NCI-H2196 (cell line): ENCODE results near the gene SERPINB13.

Experiments used
- DNase-seq: peaks from one replicate; lab custom pipeline; 2025; ENCODE audit not compliant: unreplicated experiment; lab: John Stamatoyannopoulos, UW

Gene SERPINB13

GRCh38 chr18:63586966-63587365 is at the start of gene SERPINB13:
TSS of gene SERPINB13 (plus strand) at chr18:63587343. CDS start at chr18:63588668, 1,325 bp downstream.
- no peak for DNase-seq

GRCh38 chr18:63539904-63540510 is 47.1 kb upstream of the SERPINB13 start:
- no peak for DNase-seq

GRCh38 chr18:63542069-63542468 is 45.1 kb upstream of the SERPINB13 start, which contains the start of gene SERPINB12:
TSS of gene SERPINB12 (plus strand) at chr18:63542369. CDS start at chr18:63556160, 13,791 bp downstream.
- DNase-seq = no peak

GRCh38 chr18:63544017-63544416 is 43.1 kb upstream of the SERPINB13 start:
- DNase-seq = no peak

GRCh38 chr18:63545000-63545399 is 42.1 kb upstream of the SERPINB13 start:
- DNase-seq = no peak

- DNase-seq = no peak
Measured at GRCh38 chr18:63550068-63550467, 37.1 kb upstream of the SERPINB13 start.

- DNase-seq = no peak
Measured at GRCh38 chr18:63551769-63552168, 35.4 kb upstream of the SERPINB13 start.

- no peak for DNase-seq
Measured at GRCh38 chr18:63552581-63552980, 34.6 kb upstream of the SERPINB13 start.

- no peak for DNase-seq
Measured at GRCh38 chr18:63553081-63553480, 34.1 kb upstream of the SERPINB13 start.

GRCh38 chr18:63559567-63560491 is 27.3 kb upstream of the SERPINB13 start:
- no peak for DNase-seq

- DNase-seq = no peak
Measured at GRCh38 chr18:63562284-63562683, 24.9 kb upstream of the SERPINB13 start.

- no peak for DNase-seq
Measured at GRCh38 chr18:63564021-63564420, 23.1 kb upstream of the SERPINB13 start.

GRCh38 chr18:63564561-63564960 is 22.6 kb upstream of the SERPINB13 start:
- DNase-seq = no peak

- no peak for DNase-seq
Measured at GRCh38 chr18:63567276-63567675, 19.9 kb upstream of the SERPINB13 start.

- DNase-seq = no peak
Measured at GRCh38 chr18:63567825-63568224, 19.3 kb upstream of the SERPINB13 start.

- DNase-seq = no peak
Measured at GRCh38 chr18:63570721-63571120, 16.4 kb upstream of the SERPINB13 start.

- no peak for DNase-seq
Measured at GRCh38 chr18:63575681-63576080, 11.5 kb upstream of the SERPINB13 start.

- DNase-seq = peak; percentile 17
Measured at GRCh38 chr18:63578357-63578958, 8.7 kb upstream of the SERPINB13 start.

- DNase-seq = no peak
Measured at GRCh38 chr18:63579616-63580015, 7.5 kb upstream of the SERPINB13 start.

GRCh38 chr18:63585988-63586387 is 1.2 kb upstream of the SERPINB13 start:
- no peak for DNase-seq

GRCh38 chr18:63586431-63586830 is 712 bp upstream of the SERPINB13 start:
- no peak for DNase-seq

GRCh38 chr18:63588909-63589308 is 1.8 kb downstream of the SERPINB13 start:
- DNase-seq = no peak
